Tibial nerve (tissue), 4 donors: ENCODE measurements around the gene DNAH3.

Source experiments
- EP300 ChIP-seq, 2 donors: sonication (generic); formaldehyde crosslinking; IDR thresholded peaks; one replicate each; pipeline ENCODE4 v1.6.1; 2017; ENCODE audit warnings: antibody characterized with exemption in 2 of 2, mild to moderate bottlenecking in 1 of 2
- POLR2A ChIP-seq, 2 donors: fragments of 450-650 bp; IDR thresholded peaks; one replicate each; pipeline ENCODE4 v1.6.1; 2017; ENCODE audit warnings: antibody characterized with exemption in 2 of 2, mild to moderate bottlenecking in 2 of 2, moderate library complexity in 2 of 2
- TF ChIP-seq, protein P1 (sequence below), 5 experiments: fragments of 200-600 bp in 3 of 5; fragments of 450-650 bp in 2 of 5; sonication (generic) in 3 of 5; IDR thresholded peaks; one replicate each; pipeline ENCODE4 v1.5.1; 2016 to 2019; ENCODE audit warnings: antibody characterized with exemption in 5 of 5, mild to moderate bottlenecking in 3 of 5, moderate library complexity in 2 of 5

DNA sequence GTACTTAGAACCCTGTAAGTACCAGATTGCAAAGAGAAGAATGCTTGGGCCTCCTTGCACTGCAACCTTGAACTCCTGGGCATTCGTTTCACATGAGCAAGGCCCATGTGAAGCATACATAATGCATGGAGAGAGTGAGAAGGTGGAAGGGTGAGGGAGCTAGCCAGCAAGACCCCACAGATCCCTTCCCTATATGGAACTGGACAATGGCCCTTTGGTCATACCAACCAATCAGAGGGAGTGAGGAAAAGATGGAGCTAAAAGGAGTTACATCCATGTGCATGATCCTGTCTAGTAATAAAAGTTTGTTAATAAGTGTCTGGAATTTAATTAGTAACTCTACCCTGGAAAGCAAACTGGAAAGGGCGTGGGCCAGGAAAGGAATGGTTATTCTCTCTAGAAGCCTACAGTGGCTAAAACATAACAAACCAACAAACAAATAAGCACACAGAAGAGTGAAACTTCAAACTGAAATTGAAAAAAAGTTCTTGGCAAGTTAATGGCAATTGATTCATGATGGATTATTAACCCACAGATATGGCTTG is 29.6 kb downstream of the DNAH3 start:
- TF ChIP-seq, protein P1, sequence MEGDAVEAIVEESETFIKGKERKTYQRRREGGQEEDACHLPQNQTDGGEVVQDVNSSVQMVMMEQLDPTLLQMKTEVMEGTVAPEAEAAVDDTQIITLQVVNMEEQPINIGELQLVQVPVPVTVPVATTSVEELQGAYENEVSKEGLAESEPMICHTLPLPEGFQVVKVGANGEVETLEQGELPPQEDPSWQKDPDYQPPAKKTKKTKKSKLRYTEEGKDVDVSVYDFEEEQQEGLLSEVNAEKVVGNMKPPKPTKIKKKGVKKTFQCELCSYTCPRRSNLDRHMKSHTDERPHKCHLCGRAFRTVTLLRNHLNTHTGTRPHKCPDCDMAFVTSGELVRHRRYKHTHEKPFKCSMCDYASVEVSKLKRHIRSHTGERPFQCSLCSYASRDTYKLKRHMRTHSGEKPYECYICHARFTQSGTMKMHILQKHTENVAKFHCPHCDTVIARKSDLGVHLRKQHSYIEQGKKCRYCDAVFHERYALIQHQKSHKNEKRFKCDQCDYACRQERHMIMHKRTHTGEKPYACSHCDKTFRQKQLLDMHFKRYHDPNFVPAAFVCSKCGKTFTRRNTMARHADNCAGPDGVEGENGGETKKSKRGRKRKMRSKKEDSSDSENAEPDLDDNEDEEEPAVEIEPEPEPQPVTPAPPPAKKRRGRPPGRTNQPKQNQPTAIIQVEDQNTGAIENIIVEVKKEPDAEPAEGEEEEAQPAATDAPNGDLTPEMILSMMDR (IDR thresholded peaks at IDR 0.05) = no peak
- TF ChIP-seq POLR2A (IDR thresholded peaks at IDR 0.05) (no peak), EP300 (IDR thresholded peaks at IDR 0.05) (no peak)
